ENCODE data around the gene PER2.

- TF ChIP-seq CTCF (IDR thresholded peaks at IDR 0.05 in 8 of 11, conservative IDR thresholded peaks at IDR 0.05 in 3 of 11) (no peak), POLR2A (IDR thresholded peaks at IDR 0.05) (no peak)
Measured at GRCh38 chr2:238239543-238239862, 48.9 kb downstream of the PER2 start.
